NCI-H1417 treated with DMSO at 0.1 percent for 48 hours (cell line): ENCODE results near the gene ZNF667.

Experiments used
- DNase-seq: peaks from one replicate; lab custom pipeline; 2025; lab: John Stamatoyannopoulos, UW

ZNF667 gene

DNA sequence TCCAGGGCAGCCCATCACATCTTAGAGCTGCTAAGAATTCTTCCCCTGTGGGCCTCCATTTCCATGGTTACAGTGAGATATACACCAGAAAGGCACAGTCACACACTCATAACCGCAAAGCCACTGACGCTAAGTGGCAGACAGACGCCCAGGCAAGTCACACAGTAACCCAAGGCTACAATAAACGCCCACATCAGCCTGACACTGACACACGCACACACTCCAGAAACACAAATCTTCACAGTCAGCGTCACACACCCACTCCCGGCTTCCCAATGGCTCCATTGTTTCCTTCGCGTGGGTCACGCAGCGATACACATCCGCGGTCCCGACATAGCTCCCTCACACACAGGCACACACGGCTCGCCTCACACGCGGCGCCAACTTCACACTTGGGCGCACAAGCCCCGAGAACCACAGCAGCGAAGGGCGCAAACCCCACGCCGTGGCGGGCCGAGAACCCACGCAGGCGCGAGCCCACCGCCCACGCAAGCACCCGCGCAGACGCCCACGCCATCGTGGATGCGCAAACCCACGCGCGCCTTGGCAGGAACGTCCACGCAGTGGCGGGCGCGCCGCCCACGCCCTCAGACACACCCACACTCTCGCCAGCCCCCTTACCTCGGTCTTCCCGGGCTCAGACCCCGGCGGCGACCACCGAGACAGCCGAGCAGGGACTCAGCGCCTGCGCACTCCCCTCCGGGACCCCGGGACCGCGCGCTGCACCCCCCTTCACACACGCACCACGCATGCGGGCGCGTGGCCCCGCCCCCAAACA is at the start of gene ZNF667:
Gene ZNF667, minus strand, starts transcription at position 695 of the 778 bp plus-strand sequence. CDS start 14,975 bp downstream, outside the sequence.
- no peak for DNase-seq

GRCh38 chr19:56525214-56525860 is 48.2 kb upstream of the ZNF667 start:
- no peak for DNase-seq

DNA sequence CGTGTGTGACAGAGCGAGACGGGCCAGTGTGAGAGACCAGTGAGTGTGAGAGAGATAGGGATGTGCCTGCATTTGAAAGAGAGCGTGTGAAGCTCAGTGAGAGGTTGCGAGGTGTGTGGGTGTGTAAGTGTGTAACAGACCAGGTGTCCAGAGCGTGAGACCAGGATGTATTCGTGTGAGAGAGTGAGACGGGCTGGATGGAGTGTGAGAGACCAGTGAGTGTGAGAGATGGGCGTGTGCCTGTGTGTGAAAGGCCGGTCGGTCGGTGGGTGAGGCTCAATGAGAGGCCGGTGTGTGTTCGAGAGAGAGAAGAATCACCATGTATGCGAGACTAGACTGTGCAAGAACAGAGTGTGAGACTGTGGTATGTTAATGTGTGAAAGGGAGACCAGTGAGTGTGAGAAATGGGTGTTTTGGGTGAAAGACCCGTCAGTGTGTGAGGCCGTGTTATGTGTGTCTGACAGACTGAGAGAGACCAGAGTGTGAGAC is 31.2 kb upstream of the ZNF667 start:
- no peak for DNase-seq

- peak; percentile 70 for DNase-seq
These were observed 30.5 kb upstream of the ZNF667 start, which contains the start of gene ZNF471 for GRCh38 chr19:56507446-56508289. Gene ZNF471, plus strand, starts transcription at chr19:56507855. Its CDS starts 3,717 bp downstream, at chr19:56511572.

DNA sequence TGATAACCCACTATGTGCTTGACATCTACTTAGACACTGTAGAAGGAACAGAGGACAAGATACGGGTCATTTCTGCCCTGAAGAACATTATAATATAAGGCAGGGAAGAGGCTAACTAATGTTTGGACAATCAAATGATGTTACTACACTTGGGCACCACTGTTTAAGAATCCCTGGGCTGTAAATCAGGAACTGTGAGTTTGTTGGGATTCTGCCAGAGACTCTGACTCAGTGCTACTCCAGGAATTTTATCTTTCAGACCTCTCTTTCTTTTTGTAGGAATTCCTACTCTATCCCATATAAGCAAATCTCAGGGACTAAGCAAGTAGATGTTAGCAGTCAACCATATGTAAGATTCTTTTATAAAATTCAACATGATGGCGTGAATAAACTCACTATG is 27.4 kb upstream of the ZNF667 start:
- no peak for DNase-seq

- no peak for DNase-seq
These were observed 14.3 kb upstream of the ZNF667 start for GRCh38 chr19:56491399-56491798.

DNA sequence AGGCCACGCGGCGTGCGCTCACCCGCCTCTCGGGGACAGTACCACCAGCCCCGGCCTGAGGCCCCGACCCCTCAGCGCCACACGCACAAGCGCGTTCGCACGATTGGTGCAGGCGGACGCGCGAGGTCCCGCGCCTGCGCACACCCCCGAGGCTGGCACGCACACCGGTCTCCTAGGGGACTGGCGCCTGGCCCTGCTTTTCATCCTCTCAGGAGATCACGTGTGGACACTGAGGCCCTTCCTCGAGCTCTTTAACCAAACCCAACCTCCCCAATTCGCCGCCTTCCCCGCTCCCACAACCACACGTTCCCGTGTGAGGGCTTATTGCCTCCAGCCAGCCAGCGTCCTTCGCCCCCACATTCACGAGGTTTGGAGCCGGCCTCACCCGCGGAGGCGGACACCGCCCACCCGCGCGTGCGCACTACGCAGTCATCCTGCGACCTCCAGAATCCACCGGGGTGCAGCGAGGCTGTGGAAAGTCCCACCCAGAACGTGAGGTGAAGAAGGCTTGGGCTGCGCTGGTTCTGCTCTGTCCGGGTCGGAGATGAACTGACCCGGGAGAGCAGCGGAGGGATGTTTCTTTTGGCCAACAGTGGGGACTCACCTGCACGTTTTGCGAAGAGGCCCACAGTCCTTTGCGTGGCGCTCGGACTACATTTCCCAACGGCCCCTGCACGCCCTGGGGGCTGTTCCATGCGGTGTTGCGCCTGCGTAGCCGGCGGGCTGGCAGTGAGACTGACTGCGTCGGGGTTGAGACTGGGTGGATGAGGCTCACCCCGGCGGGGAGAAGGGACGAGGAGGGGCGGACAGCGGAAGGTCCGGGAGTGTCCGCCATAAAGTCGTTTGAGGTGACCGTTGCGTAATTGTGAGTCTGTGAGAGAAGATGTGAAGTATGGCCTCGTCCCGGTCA is 539 bp upstream of the ZNF667 start:
- DNase-seq = peak; percentile 84

GRCh38 chr19:56476093-56476492 is 1.1 kb downstream of the ZNF667 start:
- DNase-seq = no peak

- no peak for DNase-seq
These were observed 2.8 kb downstream of the ZNF667 start for GRCh38 chr19:56474308-56474707.

- DNase-seq = no peak
These were observed 35.8 kb downstream of the ZNF667 start for GRCh38 chr19:56441206-56441792.

DNA sequence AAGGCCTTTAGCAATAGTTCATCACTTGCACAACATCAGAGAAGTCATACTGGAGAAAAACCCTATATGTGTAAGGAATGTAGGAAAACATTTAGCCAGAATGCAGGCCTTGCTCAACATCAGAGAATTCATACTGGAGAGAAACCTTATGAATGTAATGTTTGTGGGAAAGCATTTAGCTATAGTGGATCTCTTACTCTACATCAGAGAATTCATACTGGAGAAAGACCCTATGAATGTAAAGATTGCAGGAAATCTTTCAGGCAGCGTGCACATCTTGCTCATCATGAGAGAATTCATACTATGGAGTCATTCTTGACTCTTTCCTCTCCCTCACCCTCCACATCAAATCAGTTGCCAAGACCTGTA is 53.2 kb downstream of the ZNF667 start:
- DNase-seq = no peak

DNA sequence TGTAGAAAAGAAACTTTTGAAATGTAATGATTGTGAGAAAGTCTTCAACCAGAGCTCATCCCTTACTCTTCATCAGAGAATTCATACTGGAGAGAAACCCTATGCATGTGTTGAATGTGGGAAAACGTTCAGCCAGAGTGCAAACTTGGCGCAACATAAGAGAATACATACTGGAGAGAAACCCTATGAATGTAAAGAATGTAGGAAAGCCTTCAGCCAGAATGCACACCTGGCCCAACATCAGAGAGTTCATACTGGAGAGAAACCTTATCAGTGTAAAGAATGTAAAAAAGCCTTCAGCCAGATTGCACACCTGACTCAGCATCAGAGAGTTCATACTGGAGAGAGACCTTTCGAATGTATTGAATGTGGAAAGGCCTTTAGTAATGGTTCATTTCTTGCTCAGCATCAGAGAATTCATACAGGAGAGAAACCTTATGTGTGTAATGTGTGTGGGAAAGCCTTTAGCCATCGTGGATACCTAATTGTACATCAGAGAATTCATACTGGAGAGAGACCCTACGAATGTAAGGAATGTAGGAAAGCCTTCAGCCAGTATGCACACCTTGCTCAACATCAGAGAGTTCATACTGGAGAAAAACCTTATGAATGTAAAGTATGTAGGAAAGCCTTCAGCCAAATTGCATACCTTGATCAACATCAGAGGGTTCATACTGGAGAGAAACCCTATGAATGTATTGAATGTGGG is 53.7 kb downstream of the ZNF667 start:
- no peak for DNase-seq

DNA sequence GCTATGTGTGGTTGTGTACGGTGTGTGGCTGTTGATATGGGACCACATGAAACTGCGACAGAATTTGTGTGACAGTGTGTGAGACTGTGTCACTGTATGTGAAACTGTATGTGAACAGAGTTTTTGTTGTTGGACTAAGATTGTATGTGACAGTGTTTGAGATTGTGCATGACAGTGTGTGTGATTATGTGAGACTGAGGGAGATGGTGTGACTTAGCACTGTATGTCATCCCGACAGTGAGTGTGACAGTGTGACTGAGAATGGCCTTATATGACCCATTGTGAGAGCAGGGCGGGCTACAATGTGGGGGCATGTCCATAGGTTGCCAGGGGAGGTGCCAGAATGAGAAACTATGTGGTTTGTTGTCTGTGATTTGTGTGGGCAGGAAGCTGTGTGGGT is 72.1 kb downstream of the ZNF667 start:
- no peak for DNase-seq

DNA sequence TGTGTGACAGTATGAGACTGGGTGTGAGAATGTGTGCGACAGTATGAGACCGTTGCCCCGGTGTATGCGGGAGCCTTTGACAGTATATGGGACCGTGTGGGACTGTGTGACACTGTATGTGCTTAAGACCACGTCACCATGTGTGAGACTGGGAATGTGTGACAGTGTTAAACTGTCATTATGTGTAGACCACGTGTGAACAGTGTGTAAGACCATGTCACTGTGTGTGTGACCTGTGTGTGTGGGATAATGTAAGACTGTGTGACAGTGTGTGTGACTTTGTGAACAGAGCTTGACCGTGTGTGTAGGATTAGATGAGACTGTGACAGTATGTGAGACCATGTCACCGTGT is 72.5 kb downstream of the ZNF667 start:
- no peak for DNase-seq

DNA sequence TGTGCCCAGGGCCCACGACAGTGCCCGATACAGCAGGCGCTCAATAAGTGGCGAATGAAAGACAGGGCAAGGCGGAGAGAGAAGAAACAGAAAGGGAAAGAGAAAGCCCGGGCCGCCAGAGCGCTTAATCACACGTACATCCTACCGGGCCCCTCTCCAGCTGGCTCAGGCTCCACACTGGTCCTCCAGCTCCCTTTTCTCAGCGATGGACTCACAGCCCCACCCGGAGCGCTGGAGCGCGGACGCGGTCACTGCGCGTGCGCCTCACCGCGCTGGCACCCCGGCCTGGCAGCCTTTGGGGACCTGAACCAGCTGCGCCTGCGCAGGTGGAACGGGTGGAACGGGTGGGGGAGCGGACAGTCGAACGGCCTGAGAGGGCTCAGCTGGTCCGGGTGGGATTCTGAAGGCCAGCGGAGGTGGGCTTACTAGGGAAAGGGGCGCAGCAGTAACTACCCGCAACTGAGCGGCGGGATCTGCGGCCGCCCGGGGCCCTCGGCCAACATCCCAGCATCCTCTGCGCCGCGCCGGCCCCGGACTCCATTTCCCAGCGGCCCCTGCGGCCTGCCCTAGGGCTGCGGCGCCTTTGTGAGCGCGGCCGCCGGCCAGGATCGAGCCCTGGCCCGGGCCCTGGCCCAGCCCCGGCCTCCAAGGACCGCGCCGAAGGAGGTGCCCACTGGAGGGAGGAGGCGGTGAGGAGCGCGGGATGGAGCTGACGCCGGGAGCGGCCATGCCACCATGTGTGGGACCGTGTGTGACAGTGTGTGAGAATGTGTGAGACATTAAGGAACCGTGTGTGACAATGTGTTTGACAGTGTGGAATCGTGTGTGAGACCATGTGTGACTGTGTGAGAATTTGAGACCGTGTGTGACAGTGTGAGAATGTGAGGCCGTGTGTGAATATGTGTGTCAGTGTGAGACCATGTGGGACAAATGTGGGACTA is 73.1 kb downstream of the ZNF667 start, which contains the start of gene ZNF583:
Gene ZNF583, plus strand, starts transcription at position 569 of the 941 bp plus-strand sequence. CDS start 2,783 bp downstream, outside the sequence.
- DNase-seq = peak; percentile 23

- no peak for DNase-seq
These were observed 73.9 kb downstream of the ZNF667 start for GRCh38 chr19:56403261-56403660.

GRCh38 chr19:56400485-56400884 is 76.7 kb downstream of the ZNF667 start:
- DNase-seq = no peak

DNA sequence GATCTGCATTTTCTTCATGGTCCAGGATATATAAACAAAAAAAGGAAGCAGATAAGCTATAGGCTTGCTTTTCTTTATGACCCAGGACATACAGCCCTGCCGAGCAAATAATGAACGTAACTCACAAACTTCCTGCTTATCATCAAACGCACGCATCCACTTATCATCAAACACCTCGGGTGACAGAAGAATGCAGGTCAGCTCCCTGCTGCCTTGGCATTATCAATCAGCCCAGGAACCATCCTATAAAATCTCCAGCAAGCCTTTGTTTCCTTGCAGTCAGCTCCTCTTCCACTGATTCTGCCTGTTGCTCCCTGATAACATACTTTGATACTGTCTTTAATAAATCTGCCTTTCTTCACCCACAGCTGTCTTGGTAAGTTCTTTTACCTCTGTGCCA is 78.3 kb downstream of the ZNF667 start:
- DNase-seq = no peak
